CD14-positive monocyte (primary cell): Measurements from ENCODE around the gene SEL1L3. TPM values are rescaled to one million over a fixed set of nuclear protein-coding genes. Genes with fewer than 3 reads are reported as not detected.

ENCODE experiments used
- DNase-seq, 3 donors: peaks; one replicate each; pipeline ENCODE4 v3.0.0-alpha.2; 2011 to 2022
- H2AFZ ChIP-seq: 2 replicates; pipeline ENCODE4 v1.6.0; 2012; ENCODE audit warnings: mild to moderate bottlenecking, low read depth, low read length, inconsistent platforms; ENCODE audit not compliant: insufficient read depth, poor library complexity, severe bottlenecking
- H3K27ac ChIP-seq, 2 donors: 1 replicate in 1 of 2; 2 replicates in 1 of 2; pipeline ENCODE4 v1.5.1; 2012 to 2013; ENCODE audit warnings: low read length in 2 of 2, control low read depth in 1 of 2, inconsistent platforms in 1 of 2, low read depth in 1 of 2, mild to moderate bottlenecking in 1 of 2
- H3K27me3 ChIP-seq, 2 donors: one replicate each; pipeline versions ENCODE4 v1.6.0 to v1.6.1; 2011 to 2013; ENCODE audit warnings: low read length in 2 of 2; ENCODE audit not compliant: control insufficient read depth in 2 of 2, insufficient read depth in 2 of 2
- H3K36me3 ChIP-seq, 2 donors: replicated peaks in 1 of 2; 1 replicate in 1 of 2; 2 replicates in 1 of 2; pipeline versions ENCODE4 v1.5.1 to v1.6.1; 2012 to 2013; ENCODE audit warnings: low read length in 2 of 2, control low read depth in 1 of 2, inconsistent platforms in 1 of 2, mild to moderate bottlenecking in 1 of 2; ENCODE audit not compliant: insufficient read depth in 2 of 2, control insufficient read depth in 1 of 2
- H3K4me1 ChIP-seq, 2 donors: 1 replicate in 1 of 2; 2 replicates in 1 of 2; pipeline versions ENCODE4 v1.5.1 to v1.6.1; 2012 to 2013; ENCODE audit warnings: low read length in 2 of 2, control low read depth in 1 of 2, inconsistent platforms in 1 of 2, mild to moderate bottlenecking in 1 of 2, moderate library complexity in 1 of 2; ENCODE audit not compliant: insufficient read depth in 2 of 2, control insufficient read depth in 1 of 2
- H3K4me2 ChIP-seq: replicated peaks from 2 replicates; pipeline ENCODE3; 2012; ENCODE audit warnings: low read length, moderate library complexity, mild to moderate bottlenecking; ENCODE audit not compliant: poor library complexity, severe bottlenecking; ENCODE audit errors: extremely low read depth
- H3K4me3 ChIP-seq, 3 experiments: fragments of 200-600 bp in 1 of 3; sonication (generic) in 1 of 3; replicated peaks in 1 of 3; 1 replicate in 2 of 3; 2 replicates in 1 of 3; pipeline ENCODE4 v1.5.1; 2011 to 2013; ENCODE audit warnings: low read length in 3 of 3, mild to moderate bottlenecking in 3 of 3, control low read depth in 2 of 3, low read depth in 2 of 3, inconsistent platforms in 1 of 3, moderate library complexity in 1 of 3
- H3K79me2 ChIP-seq: 2 replicates; pipeline ENCODE4 v1.6.0; 2012; ENCODE audit warnings: mild to moderate bottlenecking, control low read depth, inconsistent platforms, low read length, moderate library complexity; ENCODE audit not compliant: insufficient read depth
- H3K9ac ChIP-seq: 2 replicates; pipeline ENCODE4 v1.6.0; 2017; ENCODE audit warnings: low read length, mild to moderate bottlenecking; ENCODE audit not compliant: insufficient read depth, poor library complexity, severe bottlenecking
- H3K9me3 ChIP-seq, 2 donors: replicated peaks in 1 of 2; 1 replicate in 1 of 2; 2 replicates in 1 of 2; pipeline versions ENCODE4 v1.5.1 to v1.6.1; 2012 to 2013; ENCODE audit warnings: low read length in 2 of 2, control low read depth in 1 of 2; ENCODE audit not compliant: control insufficient read depth in 1 of 2, insufficient read depth in 1 of 2
- H4K20me1 ChIP-seq: 2 replicates; pipeline ENCODE4 v1.6.0; 2012; ENCODE audit warnings: mild to moderate bottlenecking, low read length, control low read depth, moderate library complexity; ENCODE audit not compliant: insufficient read depth
- H3K27ac Mint-ChIP-seq, 7 donors: one replicate each; pipeline ENCODE4 v1.8.0; 2020; ENCODE audit warnings: mild to moderate bottlenecking in 7 of 7, mixed read lengths in 7 of 7, moderate library complexity in 6 of 7, inconsistent platforms in 2 of 7
- H3K27me3 Mint-ChIP-seq, 3 donors: one replicate each; pipeline ENCODE4 v1.8.0; 2021 to 2022; ENCODE audit warnings: low read depth in 3 of 3, mild to moderate bottlenecking in 3 of 3, mixed read lengths in 3 of 3, moderate library complexity in 3 of 3, inconsistent platforms in 1 of 3
- H3K36me3 Mint-ChIP-seq, 2 donors: one replicate each; pipeline ENCODE4 v1.8.0; 2020; ENCODE audit warnings: mixed read lengths in 2 of 2, inconsistent platforms in 1 of 2, mild to moderate bottlenecking in 1 of 2
- H3K4me1 Mint-ChIP-seq: one replicate; pipeline ENCODE4 v1.8.0; 2020; ENCODE audit warnings: mild to moderate bottlenecking, mixed read lengths
- H3K4me3 Mint-ChIP-seq, 2 donors: one replicate each; pipeline ENCODE4 v1.8.0; 2020; ENCODE audit warnings: mild to moderate bottlenecking in 2 of 2, mixed read lengths in 2 of 2, moderate library complexity in 1 of 2
- H3K9me3 Mint-ChIP-seq, 7 donors: one replicate each; pipeline ENCODE4 v1.8.0; 2020 to 2022; ENCODE audit warnings: mixed read lengths in 7 of 7, mild to moderate bottlenecking in 6 of 7, moderate library complexity in 6 of 7, inconsistent platforms in 2 of 7
- WGBS: methylation state at CpG from one replicate; pipeline ENCODE4 v1.1.5; 2013; ENCODE audit warnings: missing lambda C conversion rate; ENCODE audit not compliant: insufficient coverage; 5-methylcytosine and 5-hydroxymethylcytosine counted together
- intact Hi-C, 2 donors: fragments of 100-400 bp; cut with micrococcal nuclease; formaldehyde crosslinking; loops; one replicate each; pipeline versions ENCODE4 v1.15.0 to v1.15.1; 2023
- polyA plus RNA-seq, 3 donors: library from polyadenylated mRNA; depleted of rRNA in 1 of 3; unstranded in 2 of 3; stranded (reverse) in 1 of 3; fragments of 300-500 nt in 2 of 3; fragments of >200 nt in 1 of 3; fragmentation: Illumina TruSeq in 2 of 3; gene quantifications; 1 replicate in 2 of 3; 2 replicates in 1 of 3; pipeline ENCODE4 v1.2.3, GENCODE V29; 2012 to 2021
- TF ChIP-seq, protein P1 (sequence below): fragments of 200-600 bp; IDR thresholded peaks from one replicate; pipeline ENCODE4 v1.8.0; 2022; ENCODE audit warnings: antibody characterized with exemption, mild to moderate bottlenecking

SEL1L3 gene
- polyA plus RNA-seq, 3 donors, result 0.61 to 2.2 (median 1.7) TPM

- Histone ChIP-seq H4K20me1 (no peaks in the 10 kb centered on the region), H3K9ac (no peak overlapping the region), H3K4me3 (no peak overlapping the region), H3K79me2 (no peaks in the 10 kb centered on the region), H2AFZ (no peak overlapping the region), H3K4me2 (no peak overlapping the region), H3K27ac (no peak overlapping the region), H3K4me1 (no peaks in the 10 kb centered on the region), H3K36me3 (no peaks in the 10 kb centered on the region), H3K27me3 (no peaks in the 10 kb centered on the region), H3K9me3 (no peaks in the 10 kb centered on the region)
- WGBS, result 97% methylated on average over 3 of the region's 4 CpGs
- no peak for DNase-seq
- H3K4me1 Mint-ChIP-seq, result no peaks in the 10 kb centered on the region
- intact Hi-C loops, result no loop called here
- peaks cover 0 to 1% (median 0%) of the 10 kb centered on the region in 3 donors for H3K27me3 Mint-ChIP-seq
- H3K27ac Mint-ChIP-seq, result no peak overlapping the region
- H3K4me3 Mint-ChIP-seq, result no peak overlapping the region
- H3K9me3 Mint-ChIP-seq, result peaks cover 0 to 2% (median 0%) of the 10 kb centered on the region in 7 donors
- H3K36me3 Mint-ChIP-seq, result peaks cover 0 to 2% of the 10 kb centered on the region in 2 donors
- TF ChIP-seq, protein P1, sequence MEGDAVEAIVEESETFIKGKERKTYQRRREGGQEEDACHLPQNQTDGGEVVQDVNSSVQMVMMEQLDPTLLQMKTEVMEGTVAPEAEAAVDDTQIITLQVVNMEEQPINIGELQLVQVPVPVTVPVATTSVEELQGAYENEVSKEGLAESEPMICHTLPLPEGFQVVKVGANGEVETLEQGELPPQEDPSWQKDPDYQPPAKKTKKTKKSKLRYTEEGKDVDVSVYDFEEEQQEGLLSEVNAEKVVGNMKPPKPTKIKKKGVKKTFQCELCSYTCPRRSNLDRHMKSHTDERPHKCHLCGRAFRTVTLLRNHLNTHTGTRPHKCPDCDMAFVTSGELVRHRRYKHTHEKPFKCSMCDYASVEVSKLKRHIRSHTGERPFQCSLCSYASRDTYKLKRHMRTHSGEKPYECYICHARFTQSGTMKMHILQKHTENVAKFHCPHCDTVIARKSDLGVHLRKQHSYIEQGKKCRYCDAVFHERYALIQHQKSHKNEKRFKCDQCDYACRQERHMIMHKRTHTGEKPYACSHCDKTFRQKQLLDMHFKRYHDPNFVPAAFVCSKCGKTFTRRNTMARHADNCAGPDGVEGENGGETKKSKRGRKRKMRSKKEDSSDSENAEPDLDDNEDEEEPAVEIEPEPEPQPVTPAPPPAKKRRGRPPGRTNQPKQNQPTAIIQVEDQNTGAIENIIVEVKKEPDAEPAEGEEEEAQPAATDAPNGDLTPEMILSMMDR, result no peak
Measured at GRCh38 chr4:25827373-25827772, 35.4 kb downstream of the SEL1L3 start.

GRCh38 chr4:25826074-25826752 lies 36.6 kb downstream of the SEL1L3 start:
- no peak for DNase-seq
- peaks cover 0 to 2% of the 10 kb centered on the region in 2 donors for H3K36me3 Mint-ChIP-seq
- H2AFZ ChIP-seq, result no peak overlapping the region
- no peak overlapping the region for H3K4me3 Mint-ChIP-seq
- peaks cover 0 to 2% (median 0%) of the 10 kb centered on the region in 7 donors for H3K9me3 Mint-ChIP-seq
- no peak overlapping the region for H3K4me2 ChIP-seq
- H3K9ac ChIP-seq, result no peak overlapping the region
- H4K20me1 ChIP-seq, result no peaks in the 10 kb centered on the region
- no peak overlapping the region for H3K27ac Mint-ChIP-seq
- TF ChIP-seq, protein P1, result no peak
- H3K79me2 ChIP-seq, result no peaks in the 10 kb centered on the region
- H3K4me3 ChIP-seq, result no peak overlapping the region
- WGBS, result 100% methylated on average over 5 of the region's 10 CpGs
- H3K36me3 ChIP-seq, result no peaks in the 10 kb centered on the region
- H3K27ac ChIP-seq, result no peak overlapping the region
- no peaks in the 10 kb centered on the region for H3K27me3 ChIP-seq
- H3K4me1 Mint-ChIP-seq, result no peaks in the 10 kb centered on the region
- no peaks in the 10 kb centered on the region for H3K4me1 ChIP-seq
- peaks cover 0 to 1% (median 0%) of the 10 kb centered on the region in 3 donors for H3K27me3 Mint-ChIP-seq
- intact Hi-C loops, result no loop called here
- H3K9me3 ChIP-seq, result no peaks in the 10 kb centered on the region
